WERI-Rb-1 (cell line): ENCODE measurements around the gene PARD3B.

ENCODE experiments used
- DNase-seq: peaks from one replicate; pipeline ENCODE4 v3.0.0-alpha.2; 2020
- H3K27ac ChIP-seq: fragments of 250-450 bp; sonication (Bioruptor Pico); 2 replicates; pipeline ENCODE4 v1.5.1; 2020; ENCODE audit warnings: mild to moderate bottlenecking, moderate library complexity
- H3K27me3 ChIP-seq: fragments of 250-450 bp; sonication (Bioruptor Pico); 2 replicates; pipeline ENCODE4 v1.5.1; 2021; ENCODE audit warnings: mild to moderate bottlenecking, low read depth, moderate library complexity; ENCODE audit not compliant: insufficient read depth, severe bottlenecking
- H3K36me3 ChIP-seq: fragments of 250-450 bp; sonication (Bioruptor Pico); 2 replicates; pipeline ENCODE4 v1.5.1; 2020; ENCODE audit warnings: mild to moderate bottlenecking, moderate library complexity
- H3K4me3 ChIP-seq: 2 replicates; pipeline ENCODE4 v1.5.1; 2011; ENCODE audit warnings: low read depth, mild to moderate bottlenecking, control low read depth, low read length
- H3K9me3 ChIP-seq: fragments of 250-450 bp; sonication (Bioruptor Pico); 2 replicates; pipeline ENCODE4 v1.5.1; 2021; ENCODE audit warnings: mild to moderate bottlenecking, moderate library complexity; ENCODE audit not compliant: severe bottlenecking
- TF ChIP-seq, protein P1 (sequence below): IDR thresholded peaks from 2 replicates; pipeline ENCODE4 v1.5.1; 2011; ENCODE audit warnings: low read depth, mild to moderate bottlenecking, control low read depth, inconsistent platforms, low read length

PARD3B gene

DNA sequence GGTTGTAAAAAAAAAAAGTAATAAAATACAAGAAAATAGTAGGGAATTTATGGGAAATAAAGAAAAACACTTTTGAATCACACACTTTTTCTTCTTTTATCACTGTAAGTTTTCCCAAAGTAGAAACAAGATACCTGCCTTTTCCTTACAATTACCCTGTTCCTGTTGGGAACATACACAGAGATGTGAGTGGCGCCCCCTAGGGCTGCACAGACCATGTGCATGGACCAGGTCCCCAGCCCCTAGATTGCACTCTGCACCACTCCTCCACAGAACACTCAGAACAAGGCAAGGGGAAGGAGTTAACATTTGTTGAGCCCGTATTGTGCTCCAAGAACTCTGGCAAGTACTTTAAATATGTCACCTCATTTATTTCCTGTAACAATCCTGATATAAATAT, 1018.4 kb downstream of the PARD3B start:
- no peaks in the 10 kb centered on the region for H3K27me3 ChIP-seq
- no peaks in the 10 kb centered on the region for H3K9me3 ChIP-seq
- no peaks in the 10 kb centered on the region for H3K36me3 ChIP-seq
- DNase-seq, result peak; percentile 65
- H3K4me3 ChIP-seq, result no peak overlapping the region
- H3K27ac ChIP-seq, result no peak overlapping the region
- TF ChIP-seq, protein P1, sequence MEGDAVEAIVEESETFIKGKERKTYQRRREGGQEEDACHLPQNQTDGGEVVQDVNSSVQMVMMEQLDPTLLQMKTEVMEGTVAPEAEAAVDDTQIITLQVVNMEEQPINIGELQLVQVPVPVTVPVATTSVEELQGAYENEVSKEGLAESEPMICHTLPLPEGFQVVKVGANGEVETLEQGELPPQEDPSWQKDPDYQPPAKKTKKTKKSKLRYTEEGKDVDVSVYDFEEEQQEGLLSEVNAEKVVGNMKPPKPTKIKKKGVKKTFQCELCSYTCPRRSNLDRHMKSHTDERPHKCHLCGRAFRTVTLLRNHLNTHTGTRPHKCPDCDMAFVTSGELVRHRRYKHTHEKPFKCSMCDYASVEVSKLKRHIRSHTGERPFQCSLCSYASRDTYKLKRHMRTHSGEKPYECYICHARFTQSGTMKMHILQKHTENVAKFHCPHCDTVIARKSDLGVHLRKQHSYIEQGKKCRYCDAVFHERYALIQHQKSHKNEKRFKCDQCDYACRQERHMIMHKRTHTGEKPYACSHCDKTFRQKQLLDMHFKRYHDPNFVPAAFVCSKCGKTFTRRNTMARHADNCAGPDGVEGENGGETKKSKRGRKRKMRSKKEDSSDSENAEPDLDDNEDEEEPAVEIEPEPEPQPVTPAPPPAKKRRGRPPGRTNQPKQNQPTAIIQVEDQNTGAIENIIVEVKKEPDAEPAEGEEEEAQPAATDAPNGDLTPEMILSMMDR, result peak; percentile 62

DNA sequence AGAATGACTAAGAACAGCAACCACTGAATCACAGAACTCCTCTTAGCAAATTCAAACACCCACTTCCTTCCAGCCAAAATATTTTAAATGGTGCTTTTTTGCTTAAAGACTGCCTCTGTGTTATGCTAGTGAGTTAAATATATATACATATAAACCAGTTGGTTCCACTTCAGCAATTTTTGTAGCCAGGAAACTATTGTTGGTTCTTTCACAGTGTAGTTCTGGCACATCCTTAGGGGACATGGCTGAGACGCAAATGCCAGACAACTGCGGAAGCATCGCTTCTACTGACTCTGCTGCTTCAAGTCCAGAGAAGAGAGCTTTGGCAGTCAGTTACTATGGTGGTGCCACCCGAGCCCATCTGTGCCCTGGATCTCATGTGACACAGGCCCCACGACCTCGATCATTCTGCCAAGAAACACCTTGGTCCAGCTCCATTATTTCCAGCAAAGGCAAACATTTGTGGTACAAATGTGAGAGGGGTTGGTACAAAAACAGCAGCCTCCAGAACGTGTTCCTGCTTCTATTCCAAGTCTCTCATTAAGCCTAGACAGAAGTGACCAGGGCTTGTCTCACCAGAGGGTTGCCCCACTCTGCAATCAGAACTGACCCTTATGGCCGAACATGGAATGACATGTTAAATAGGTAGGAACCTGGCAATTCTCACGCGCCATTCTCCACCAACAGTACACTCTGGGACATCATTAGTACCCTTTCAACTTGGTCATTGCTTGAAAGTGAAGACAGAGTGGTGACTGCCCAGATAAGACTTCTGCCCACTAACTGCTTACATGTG, 1019.3 kb downstream of the PARD3B start:
- Histone ChIP-seq H3K36me3 (no peaks in the 10 kb centered on the region), H3K4me3 (no peak overlapping the region), H3K27me3 (no peaks in the 10 kb centered on the region), H3K27ac (no peak overlapping the region), H3K9me3 (no peaks in the 10 kb centered on the region)
- TF ChIP-seq, protein P1, result no peak
- no peak for DNase-seq

DNA sequence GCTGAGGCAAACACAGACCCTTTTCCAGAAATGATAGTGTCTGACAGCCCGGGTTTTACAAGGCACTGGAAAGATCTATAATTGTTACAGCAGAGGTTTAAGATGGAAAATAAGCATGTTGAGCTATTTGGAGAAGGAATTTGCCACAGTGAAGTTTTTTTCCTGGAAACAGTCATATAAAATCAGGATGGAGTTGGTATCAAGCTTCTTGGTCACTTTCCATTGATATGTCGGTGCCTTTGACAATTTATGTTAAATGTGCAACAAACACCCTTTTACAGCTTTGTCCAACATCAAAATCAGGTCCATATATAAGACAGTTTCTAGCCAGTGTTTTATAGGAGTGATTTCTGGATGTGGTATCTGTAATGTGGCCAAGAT, 1019.9 kb downstream of the PARD3B start:
- DNase-seq, result no peak
- H3K4me3 ChIP-seq, result no peak overlapping the region
- no peaks in the 10 kb centered on the region for H3K27me3 ChIP-seq
- H3K9me3 ChIP-seq, result no peaks in the 10 kb centered on the region
- TF ChIP-seq, protein P1, result no peak
- H3K36me3 ChIP-seq, result no peaks in the 10 kb centered on the region
- H3K27ac ChIP-seq, result no peak overlapping the region

DNA sequence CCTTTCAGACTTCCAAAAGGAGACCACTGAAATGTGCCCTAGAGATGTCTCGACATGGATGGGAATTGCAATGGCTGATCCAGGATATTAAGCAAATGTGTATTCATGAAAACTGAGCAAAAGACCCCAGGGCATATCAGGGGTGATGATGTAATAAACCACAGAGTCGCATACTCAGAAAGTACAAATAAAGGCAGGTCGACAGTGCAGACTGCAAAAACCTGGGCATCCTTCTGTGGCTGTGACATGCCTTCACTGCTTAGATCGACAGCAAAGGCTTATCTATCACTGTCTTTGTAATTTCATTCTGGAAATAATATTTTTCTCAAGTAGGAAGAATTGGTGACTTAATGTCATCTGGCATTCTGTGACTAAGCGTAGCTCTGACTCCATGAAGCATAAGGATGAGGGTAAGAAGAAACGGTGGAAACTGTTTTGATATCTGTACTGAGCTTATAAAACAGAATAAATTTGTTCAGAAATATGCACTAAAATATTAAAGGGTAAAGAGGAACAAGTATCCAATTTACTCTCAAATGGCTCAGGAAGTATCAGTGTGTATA, 1021.4 kb downstream of the PARD3B start:
- Histone ChIP-seq H3K27ac (no peak overlapping the region), H3K27me3 (no peaks in the 10 kb centered on the region), H3K4me3 (no peak overlapping the region), H3K36me3 (no peaks in the 10 kb centered on the region), H3K9me3 (no peaks in the 10 kb centered on the region)
- TF ChIP-seq, protein P1, result no peak
- DNase-seq, result no peak

DNA sequence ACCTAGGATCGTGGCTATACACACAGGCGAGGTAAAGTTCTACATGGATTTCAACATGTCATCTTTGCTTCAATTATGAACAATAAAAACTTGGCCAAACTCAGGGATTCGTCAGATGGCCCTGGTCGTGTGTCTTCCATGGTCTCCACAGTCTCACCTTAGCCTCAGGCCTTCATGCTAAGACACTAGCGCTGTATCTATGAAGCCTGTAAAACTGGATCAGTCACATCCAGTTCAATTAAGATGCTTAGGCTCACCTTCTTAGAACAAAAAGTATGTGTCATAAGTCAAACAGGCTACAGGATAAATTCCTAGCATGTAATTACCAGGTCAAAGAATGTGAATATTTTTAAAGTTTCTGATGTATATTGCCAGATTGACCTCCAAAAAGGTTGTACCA, 1023.3 kb downstream of the PARD3B start:
- Histone ChIP-seq H3K36me3 (no peaks in the 10 kb centered on the region), H3K4me3 (no peak overlapping the region), H3K27me3 (no peaks in the 10 kb centered on the region), H3K27ac (no peak overlapping the region), H3K9me3 (no peaks in the 10 kb centered on the region)
- no peak for DNase-seq
- TF ChIP-seq, protein P1, result no peak
